COR-L47 (cell line): ENCODE results near the gene BMP4.
A peak's percentile ranks its signal among the peaks of the same experiment; 100 is the strongest.

Source experiments
- DNase-seq: peaks from one replicate; lab custom pipeline; 2025; lab: John Stamatoyannopoulos, UW

BMP4 gene

GRCh38 chr14:53963320-53964227 is 6.9 kb upstream of the BMP4 start:
- DNase-seq = no peak

- no peak for DNase-seq
Observed at GRCh38 chr14:53962953-53963319, 6.3 kb upstream of the BMP4 start.

DNA sequence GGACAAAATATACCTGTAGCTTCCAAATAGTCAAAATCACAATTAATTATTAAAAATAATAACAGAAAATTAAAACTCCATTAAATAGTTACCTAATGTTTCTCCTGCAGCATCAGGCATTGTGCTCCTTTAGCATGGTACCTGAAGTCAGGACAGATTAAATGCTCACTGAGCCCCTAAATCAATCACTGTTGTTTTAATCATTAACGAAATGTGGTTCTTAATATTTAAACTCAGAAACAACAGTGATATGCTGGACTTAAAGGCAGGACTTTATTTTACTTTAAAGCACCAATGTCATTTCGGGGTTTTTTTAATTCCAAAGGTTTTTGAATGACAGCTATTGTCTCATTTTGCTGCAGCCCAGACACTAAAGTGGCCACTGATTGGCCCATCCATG is 2.0 kb upstream of the BMP4 start:
- DNase-seq = no peak

GRCh38 chr14:53957739-53958138 is 1.1 kb upstream of the BMP4 start:
- DNase-seq = no peak

DNA sequence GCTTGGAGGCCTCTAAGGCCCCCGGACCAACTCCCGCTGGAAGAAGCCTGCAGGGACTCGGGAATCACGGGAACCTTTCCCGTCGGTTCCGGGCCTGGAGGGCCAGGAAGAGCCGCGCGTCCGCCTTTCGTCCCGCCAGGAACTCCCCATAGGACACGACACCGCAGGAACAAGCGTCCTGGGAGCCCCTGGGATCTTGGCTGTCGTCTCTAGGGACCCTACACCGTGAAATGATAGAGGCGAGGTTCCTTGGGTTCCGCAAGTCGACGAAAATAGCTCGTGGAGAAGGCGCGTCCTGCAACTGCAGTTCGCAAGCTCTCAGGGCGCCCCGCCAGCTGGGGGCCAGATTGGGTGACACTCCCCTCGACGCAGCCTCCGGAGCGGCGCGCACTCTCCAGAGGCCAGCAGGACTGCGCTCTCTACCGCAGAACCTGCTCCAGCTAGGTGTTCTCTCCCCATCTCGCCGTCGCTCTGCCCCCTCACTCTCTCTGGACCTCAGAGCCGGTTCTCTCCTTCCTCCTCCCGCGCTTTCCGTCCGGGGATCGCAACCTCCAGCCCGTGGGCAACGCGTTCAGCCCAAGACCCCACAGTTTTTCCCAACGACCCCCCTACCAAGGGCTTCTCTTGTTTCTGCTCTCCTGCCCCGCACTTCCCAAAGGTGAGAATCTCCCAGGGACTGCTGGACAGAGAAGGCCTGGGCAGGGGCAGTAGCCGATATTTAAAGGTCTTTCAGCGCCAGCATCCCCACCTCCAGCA is 776 bp downstream of the BMP4 start:
- DNase-seq = no peak

DNA sequence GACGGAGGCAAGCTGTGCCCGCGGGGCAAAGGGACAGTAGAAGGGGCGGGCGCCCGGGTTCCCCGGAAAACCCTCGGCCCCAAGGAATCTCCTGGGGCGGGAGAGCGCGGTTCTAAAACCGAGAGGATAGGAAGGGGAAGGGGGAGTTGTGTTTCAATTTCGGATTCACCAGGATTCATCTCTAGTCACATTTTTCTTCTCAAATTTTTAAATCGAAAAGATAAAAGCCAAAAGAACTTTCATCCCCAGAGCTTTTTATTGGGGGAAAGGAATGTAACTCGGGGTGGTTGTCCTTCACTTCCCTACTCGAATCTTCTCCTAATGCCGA is 1.4 kb downstream of the BMP4 start:
- no peak for DNase-seq

- DNase-seq = no peak
Observed at GRCh38 chr14:53954551-53955228, 1.9 kb downstream of the BMP4 start.

DNA sequence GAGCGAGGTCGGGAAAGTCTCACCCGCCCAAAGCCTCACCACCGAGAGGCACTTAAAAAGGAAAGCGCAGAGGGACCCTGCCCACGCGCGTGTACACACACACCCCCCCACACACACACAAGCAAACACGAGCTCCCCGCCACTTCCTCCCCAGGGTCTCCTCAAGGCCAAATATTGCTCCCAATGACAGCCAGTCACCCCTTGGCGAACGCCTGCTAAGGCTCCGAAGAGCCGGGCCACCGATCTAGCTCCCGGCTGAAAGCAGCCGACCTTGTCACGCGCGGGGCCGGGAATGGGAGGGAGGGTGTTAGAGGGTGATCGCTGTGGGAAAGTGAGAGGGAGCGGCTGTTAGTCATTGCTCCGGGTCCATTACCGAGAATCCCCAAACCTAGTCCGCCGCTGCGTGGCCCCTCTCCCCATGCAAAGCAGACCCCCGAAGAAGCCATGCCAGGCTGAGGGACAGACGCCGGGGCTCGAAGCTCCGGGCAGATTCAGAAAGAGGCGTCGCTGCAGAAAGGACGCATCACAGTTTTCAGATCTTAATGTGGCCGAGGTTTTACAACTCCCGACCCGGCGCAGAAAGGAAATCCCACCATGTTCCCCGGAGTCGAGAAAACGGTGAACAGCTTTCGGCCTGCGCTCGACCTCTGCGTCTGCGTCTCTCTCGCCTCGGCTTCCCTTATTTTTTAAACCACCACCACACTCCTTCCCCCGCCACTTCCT is 2.6 kb downstream of the BMP4 start:
- DNase-seq = peak; percentile 23

DNA sequence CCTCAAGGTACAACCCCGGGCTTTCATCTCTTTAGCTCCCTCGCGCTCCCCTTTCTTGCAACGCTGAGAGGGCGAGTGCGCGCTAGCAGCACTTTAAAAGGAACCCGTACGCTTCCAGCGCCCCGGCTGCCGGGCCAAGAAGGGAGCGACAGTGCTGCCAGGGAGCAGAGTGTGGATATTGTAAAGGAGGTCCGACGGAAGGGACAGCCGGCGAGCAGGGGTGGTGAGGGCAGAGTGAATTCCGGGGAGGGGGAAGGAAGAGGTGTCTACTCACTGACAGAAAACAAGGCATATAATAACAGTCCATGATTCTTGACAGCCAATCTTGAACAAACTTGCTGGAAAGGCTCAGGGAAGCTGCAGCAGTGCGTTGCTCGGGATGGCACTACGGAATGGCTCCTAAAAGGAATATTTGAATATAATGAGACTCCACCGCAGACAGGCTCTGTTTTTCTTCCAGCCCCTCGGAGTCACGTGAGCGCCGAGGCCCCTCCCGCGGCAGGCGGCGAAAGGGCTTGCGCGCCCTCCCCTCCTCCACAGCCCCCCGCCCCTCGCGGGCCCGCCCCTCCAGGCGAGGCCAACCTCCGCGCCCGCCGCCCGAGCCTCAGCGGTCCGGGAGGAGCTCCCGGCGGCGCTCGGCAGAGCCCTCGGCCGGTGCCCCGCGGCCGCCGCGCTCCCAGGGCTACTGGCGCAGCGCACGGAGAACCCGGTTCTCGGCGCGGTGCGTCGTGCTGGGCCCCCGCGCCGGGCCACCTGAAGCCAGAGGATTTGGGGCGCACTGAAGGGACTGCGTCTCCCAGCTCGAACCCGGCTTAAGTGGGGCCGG is 3.4 kb downstream of the BMP4 start:
- DNase-seq = peak; percentile 44

GRCh38 chr14:53952533-53952932 is 4.1 kb downstream of the BMP4 start:
- DNase-seq = no peak

DNA sequence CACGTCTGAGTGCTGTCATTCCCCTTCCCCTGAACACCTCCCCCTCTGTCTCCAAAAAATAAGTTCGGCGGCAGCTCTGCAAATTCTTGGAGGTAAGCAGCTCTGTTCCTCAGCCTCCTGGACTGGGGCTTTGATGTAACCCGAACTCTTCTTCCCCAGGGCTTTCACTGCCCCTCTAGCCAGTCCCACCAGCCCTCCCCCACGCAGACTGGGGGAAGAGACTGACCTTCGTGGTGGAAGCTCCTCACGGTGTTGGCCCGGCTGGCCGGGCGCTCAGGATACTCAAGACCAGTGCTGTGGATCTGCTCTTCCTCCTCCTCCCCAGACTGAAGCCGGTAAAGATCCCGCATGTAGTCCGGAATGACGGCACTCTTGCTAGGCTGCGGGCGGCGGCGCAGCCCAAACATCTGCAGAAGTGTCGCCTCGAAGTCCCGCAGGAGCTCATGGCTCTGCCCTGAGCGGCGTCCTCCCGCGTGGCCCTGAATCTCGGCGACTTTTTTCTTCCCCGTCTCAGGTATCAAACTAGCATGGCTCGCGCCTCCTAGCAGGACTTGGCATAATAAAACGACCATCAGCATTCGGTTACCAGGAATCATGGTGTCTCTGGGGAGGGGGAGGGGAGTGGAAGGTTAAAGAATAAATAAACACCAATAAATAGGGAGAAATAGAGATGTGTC is 4.9 kb downstream of the BMP4 start:
- DNase-seq = no peak

DNA sequence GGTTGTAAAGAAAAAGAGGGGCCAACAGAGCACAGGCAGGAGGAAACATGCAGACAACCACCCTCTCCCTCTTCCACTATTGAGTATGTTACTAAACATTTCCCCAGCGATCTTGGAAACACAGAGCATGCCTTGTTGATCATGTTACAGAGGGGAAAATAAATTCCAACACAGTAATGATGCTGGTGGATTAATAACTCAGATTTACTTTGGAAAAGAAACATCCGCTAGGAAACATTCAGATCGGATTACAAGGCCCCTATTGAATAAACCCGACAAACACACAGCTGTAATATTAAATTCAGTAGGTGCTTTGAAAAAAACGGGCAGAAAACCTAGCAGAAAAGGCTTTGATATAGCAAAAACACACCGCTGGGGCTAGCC is 5.4 kb downstream of the BMP4 start:
- no peak for DNase-seq

DNA sequence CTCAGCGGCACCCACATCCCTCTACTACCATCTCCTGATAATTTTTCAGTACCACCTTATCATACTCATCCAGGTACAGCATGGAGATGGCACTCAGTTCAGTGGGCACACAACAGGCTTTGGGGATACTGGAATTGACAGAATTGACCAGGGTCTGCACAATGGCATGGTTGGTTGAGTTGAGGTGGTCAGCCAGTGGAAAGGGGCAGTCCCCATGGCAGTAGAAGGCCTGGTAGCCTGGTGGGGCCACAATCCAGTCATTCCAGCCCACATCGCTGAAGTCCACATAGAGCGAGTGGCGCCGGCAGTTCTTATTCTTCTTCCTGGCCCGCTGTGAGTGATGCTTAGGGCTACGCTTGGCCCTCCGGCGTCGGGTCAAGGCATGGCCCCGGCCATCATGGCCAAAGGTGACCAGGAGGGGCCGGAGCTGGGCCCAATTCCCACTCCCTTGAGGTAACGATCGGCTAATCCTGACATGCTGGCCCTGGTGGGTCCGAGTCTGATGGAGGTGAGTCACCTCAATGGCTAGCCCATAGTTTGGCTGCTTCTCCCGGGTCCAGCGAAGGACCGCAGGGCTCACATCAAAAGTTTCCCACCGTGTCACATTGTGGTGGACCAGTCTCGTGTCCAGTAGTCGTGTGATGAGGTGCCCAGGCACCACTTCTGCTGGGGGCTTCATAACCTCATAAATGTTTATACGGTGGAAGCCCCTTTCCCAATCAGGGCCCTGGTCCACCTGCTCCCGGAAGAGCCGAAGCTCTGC is 6.4 kb downstream of the BMP4 start:
- no peak for DNase-seq

DNA sequence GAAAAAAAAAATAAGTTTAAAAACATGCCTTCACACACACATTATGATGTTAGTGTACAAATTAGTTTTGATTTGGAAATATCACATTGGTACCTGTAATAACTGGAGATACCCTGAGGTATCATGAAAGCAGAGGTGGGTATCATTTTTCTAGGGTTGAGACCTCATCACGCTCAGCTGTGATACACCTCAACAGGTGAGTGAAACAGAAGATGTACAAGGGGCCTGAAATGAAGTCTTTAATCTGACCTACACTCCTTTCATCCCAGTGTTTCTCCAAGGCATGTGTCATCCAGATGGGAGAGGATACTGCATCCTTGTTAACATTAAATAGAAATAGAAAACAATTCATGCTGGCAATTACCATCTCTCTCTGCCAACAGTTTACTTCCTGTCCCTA is 7.4 kb downstream of the BMP4 start:
- no peak for DNase-seq

DNA sequence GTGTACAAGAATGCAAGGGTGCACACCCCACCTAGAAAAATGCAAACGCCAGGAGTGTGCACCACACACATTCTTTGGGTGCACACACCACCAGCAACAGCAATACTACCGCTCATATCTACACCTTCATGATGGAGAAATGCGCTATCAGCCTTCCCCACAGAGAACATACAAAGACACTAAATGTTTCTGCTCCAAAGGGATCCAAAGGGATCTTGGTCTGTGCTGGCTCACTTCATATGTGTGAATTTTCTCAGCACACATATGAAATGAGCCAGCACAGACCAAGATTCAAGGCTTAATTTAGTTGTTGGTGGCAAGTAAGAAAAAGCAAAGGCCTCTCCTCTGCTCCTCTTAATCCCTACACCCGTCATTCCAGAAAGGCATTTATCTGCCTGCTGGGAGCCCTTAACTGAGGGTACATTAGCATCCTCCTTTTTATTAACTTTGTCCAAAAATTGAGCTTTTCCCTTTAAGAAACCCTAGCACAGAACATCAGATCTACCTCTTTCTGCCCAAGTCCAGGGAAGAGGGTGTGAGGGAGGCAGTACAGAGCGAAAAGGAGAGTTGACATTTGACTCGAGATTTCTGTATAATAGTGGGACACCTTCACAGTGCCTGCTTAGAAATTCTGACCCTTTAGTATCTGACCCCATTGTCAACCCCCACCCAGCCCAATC is 8.3 kb downstream of the BMP4 start:
- no peak for DNase-seq

- no peak for DNase-seq
Observed at GRCh38 chr14:53947452-53948204, 9.0 kb downstream of the BMP4 start.

DNA sequence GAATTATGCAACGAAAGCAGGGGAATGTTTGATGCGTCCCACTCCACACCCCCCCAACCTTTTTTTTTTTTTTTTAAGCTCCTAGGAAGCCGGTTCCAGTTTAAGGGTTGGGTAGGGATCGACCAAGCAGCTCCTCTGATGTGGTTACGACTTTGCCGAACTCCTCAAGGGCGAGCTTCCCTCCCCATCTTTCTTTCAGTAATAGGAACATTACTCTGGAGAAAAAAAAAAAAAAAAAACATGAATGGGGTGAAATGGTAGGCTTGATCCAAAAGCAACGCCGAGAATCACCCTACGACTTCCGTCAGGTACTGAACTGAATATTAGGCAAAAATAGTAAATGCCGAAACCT is 9.6 kb downstream of the BMP4 start:
- no peak for DNase-seq

DNA sequence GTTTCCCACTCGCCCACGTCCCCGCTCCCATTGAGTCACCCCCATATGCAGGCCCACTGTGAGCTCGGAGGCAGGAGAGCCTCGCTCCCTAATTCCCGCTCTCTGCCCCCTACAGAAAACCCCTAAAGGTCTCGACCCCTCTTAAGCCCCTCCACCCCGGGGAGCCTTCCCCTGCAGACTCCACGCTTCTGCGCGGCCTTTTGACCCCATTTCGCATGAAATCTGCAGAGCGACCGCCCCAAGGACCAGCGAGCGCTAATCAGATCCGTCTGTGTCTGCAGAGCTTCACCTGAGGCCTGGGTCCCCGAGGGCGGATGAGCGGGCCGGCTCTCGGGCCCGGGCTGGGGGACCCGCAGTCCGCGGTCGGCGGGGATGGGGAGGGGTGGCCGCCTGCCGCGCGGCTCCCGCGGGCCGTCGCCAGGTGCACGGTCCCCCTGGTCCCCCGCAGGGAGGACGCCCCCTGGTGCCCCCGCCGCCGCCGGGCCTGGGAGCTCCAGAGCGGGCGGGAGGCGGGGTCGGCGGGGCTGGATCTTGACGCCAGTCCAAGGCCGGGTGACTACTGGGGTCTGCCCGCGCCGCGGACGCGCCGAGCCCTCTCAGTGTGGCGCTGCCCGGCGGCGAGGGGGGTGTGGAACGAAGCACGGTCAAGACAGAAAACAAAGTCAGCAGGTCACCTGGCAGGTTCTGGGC is 10.1 kb downstream of the BMP4 start:
- no peak for DNase-seq
